Hepatocyte (in vitro differentiated cells): ENCODE data around the gene EGF. TPM values are rescaled to one million over a fixed set of nuclear protein-coding genes. Genes with fewer than 3 reads are reported as not detected.
A peak's percentile ranks its signal among the peaks of the same experiment; 100 is the strongest.

Experiments used
- DNase-seq: peaks from one replicate; pipeline ENCODE4 v3.0.0-alpha.2; 2016; ENCODE audit warnings: low spot score
- H2AFZ ChIP-seq: fragments of 200-600 bp; sonication (generic); 2 replicates; pipeline ENCODE4 v1.6.0; 2016; ENCODE audit warnings: antibody characterized with exemption, mild to moderate bottlenecking
- H3K27ac ChIP-seq: fragments of 200-600 bp; sonication (generic); 2 replicates; pipeline ENCODE4 v1.5.1; 2016; ENCODE audit warnings: mild to moderate bottlenecking
- H3K27me3 ChIP-seq: fragments of 200-600 bp; sonication (generic); 2 replicates; pipeline ENCODE4 v1.6.1; 2016
- H3K36me3 ChIP-seq: fragments of 200-600 bp; sonication (generic); replicated peaks from 2 replicates; pipeline ENCODE4 v1.5.1; 2016; ENCODE audit warnings: low read depth; ENCODE audit not compliant: insufficient read depth
- H3K4me1 ChIP-seq: fragments of 200-600 bp; sonication (generic); 2 replicates; pipeline ENCODE4 v1.5.1; 2016; ENCODE audit warnings: mild to moderate bottlenecking, moderate library complexity; ENCODE audit not compliant: insufficient read depth
- H3K4me2 ChIP-seq: fragments of 200-600 bp; sonication (generic); 2 replicates; pipeline ENCODE4 v1.6.0; 2016
- H3K4me3 ChIP-seq: fragments of 200-600 bp; sonication (generic); 2 replicates; pipeline ENCODE4 v1.5.1; 2016; ENCODE audit warnings: mild to moderate bottlenecking
- H3K79me2 ChIP-seq: fragments of 200-600 bp; sonication (generic); 2 replicates; pipeline ENCODE4 v1.6.0; 2017; ENCODE audit warnings: mild to moderate bottlenecking
- H3K9me2 ChIP-seq: fragments of 200-600 bp; sonication (generic); replicated peaks from 2 replicates; pipeline ENCODE4 v1.6.0; 2017; ENCODE audit warnings: mild to moderate bottlenecking; ENCODE audit not compliant: insufficient read depth
- H3K9me3 ChIP-seq: fragments of 200-600 bp; sonication (generic); 2 replicates; pipeline ENCODE4 v1.5.1; 2016; ENCODE audit warnings: low read depth, mild to moderate bottlenecking
- H4K20me1 ChIP-seq: fragments of 200-600 bp; sonication (generic); 2 replicates; pipeline ENCODE4 v1.6.0; 2016; ENCODE audit warnings: mild to moderate bottlenecking; ENCODE audit not compliant: insufficient read depth, poor library complexity, severe bottlenecking
- CTCF ChIP-seq: fragments of 200-600 bp; sonication (generic); IDR thresholded peaks from 2 replicates; pipeline ENCODE4 v1.5.1; 2016; ENCODE audit warnings: antibody characterized with exemption, mild to moderate bottlenecking; ENCODE audit not compliant: poor library complexity
- EZH2 ChIP-seq: fragments of 200-600 bp; sonication (generic); IDR thresholded peaks from 2 replicates; pipeline ENCODE4 v1.6.1; 2016; ENCODE audit warnings: antibody characterized with exemption, mild to moderate bottlenecking, borderline replicate concordance
- EZH2phosphoT487 ChIP-seq: fragments of 200-600 bp; sonication (generic); IDR thresholded peaks from one replicate; pipeline ENCODE4 v1.6.1; 2018; ENCODE audit warnings: antibody characterized with exemption, mild to moderate bottlenecking, low read depth, moderate library complexity; ENCODE audit not compliant: unreplicated experiment, severe bottlenecking
- WGBS: methylation state at CpG from one replicate; pipeline ENCODE4 v1.1.6; 2016; ENCODE audit warnings: low lambda C conversion rate; ENCODE audit errors: missing lambda C conversion rate; 5-methylcytosine and 5-hydroxymethylcytosine counted together
- polyA plus RNA-seq: library from polyadenylated mRNA; unstranded; fragments of >200 nt; fragmentation: Nextera tagmentation; extraction: Ambion mirVana; gene quantifications from 2 replicates; pipeline ENCODE4 v1.2.1, GENCODE V29; 2016
- total RNA-seq: library from RNA; depleted of rRNA; stranded (reverse); fragments of >200 nt; gene quantifications from 2 replicates; pipeline ENCODE4 v1.2.3, GENCODE V29; 2014

EGF gene
- total and polyA plus RNA-seq, 2 experiments from 2014 or later = 5.0 to 18.0 TPM

- H3K27ac ChIP-seq = peak overlapping the region; percentile 49
- H3K9me3 ChIP-seq = no peaks in the 10 kb centered on the region
Observed at GRCh38 chr4:109973529-109973905, 60.8 kb downstream of the EGF start.

GRCh38 chr4:109976189-109976588, 63.5 kb downstream of the EGF start:
- WGBS = 92% methylated on average over 6 of the region's 6 CpGs

More at GRCh38 chr4:109973529-109973905, 60.8 kb downstream of the EGF start:
- Histone ChIP-seq H3K9me2 (no peaks in the 10 kb centered on the region), H3K79me2 (no peaks in the 10 kb centered on the region), H3K4me1 (no peaks in the 10 kb centered on the region), H3K4me2 (peak overlapping the region; percentile 59), H3K27me3 (no peaks in the 10 kb centered on the region), H2AFZ (no peak overlapping the region), H3K36me3 (no peaks in the 10 kb centered on the region), H4K20me1 (no peaks in the 10 kb centered on the region), H3K4me3 (no peak overlapping the region)
- 22% methylated on average over 1 of the region's 2 CpGs for WGBS
- DNase-seq = no peak
- TF ChIP-seq CTCF (no peak), EZH2phosphoT487 (no peak), EZH2 (no peak)

GRCh38 chr4:109977854-109978501, 65.3 kb downstream of the EGF start:
- H3K27me3 ChIP-seq = no peaks in the 10 kb centered on the region
- H3K79me2 ChIP-seq = no peaks in the 10 kb centered on the region
- no peak overlapping the region for H2AFZ ChIP-seq
- H4K20me1 ChIP-seq = no peaks in the 10 kb centered on the region
- no peaks in the 10 kb centered on the region for H3K4me1 ChIP-seq
- no peaks in the 10 kb centered on the region for H3K9me2 ChIP-seq
- TF ChIP-seq CTCF = peak; percentile 85
- no peak for TF ChIP-seq EZH2phosphoT487
- no peak overlapping the region for H3K27ac ChIP-seq
- no peaks in the 10 kb centered on the region for H3K36me3 ChIP-seq
- H3K4me3 ChIP-seq = no peak overlapping the region
- H3K9me3 ChIP-seq = no peaks in the 10 kb centered on the region
- DNase-seq = peak; percentile 54
- WGBS = 93% methylated on average over 2 of the region's 2 CpGs
- no peak overlapping the region for H3K4me2 ChIP-seq

More at GRCh38 chr4:109976189-109976588, 63.5 kb downstream of the EGF start:
- Histone ChIP-seq H3K4me1 (no peaks in the 10 kb centered on the region), H3K4me3 (no peak overlapping the region), H3K9me2 (no peaks in the 10 kb centered on the region), H4K20me1 (no peaks in the 10 kb centered on the region), H3K4me2 (no peak overlapping the region), H3K9me3 (no peaks in the 10 kb centered on the region), H3K36me3 (no peaks in the 10 kb centered on the region), H3K79me2 (no peaks in the 10 kb centered on the region), H3K27ac (no peak overlapping the region), H2AFZ (no peak overlapping the region), H3K27me3 (no peaks in the 10 kb centered on the region)
- TF ChIP-seq CTCF (no peak), EZH2 (no peak), EZH2phosphoT487 (no peak)
- no peak for DNase-seq
